GM06990 (cell line): Measurements from ENCODE around the gene DLST.

Experiments used
- DNase-seq: peaks from one replicate; pipeline ENCODE4 v3.0.0-alpha.2; 2011; ENCODE audit not compliant: insufficient read length; ENCODE audit errors: extremely low read depth
- H3K27me3 ChIP-seq: replicated peaks from 2 replicates; pipeline ENCODE4 v1.6.0; 2011; ENCODE audit warnings: low read length; ENCODE audit not compliant: control insufficient read depth, insufficient read depth
- H3K36me3 ChIP-seq: 2 replicates; pipeline ENCODE4 v1.5.1; 2011; ENCODE audit warnings: low read length; ENCODE audit not compliant: control insufficient read depth, insufficient read depth
- H3K4me3 ChIP-seq: replicated peaks from 2 replicates; pipeline ENCODE4 v1.5.1; 2011; ENCODE audit warnings: low read depth, mild to moderate bottlenecking, control low read depth, low read length
- TF ChIP-seq, protein P1 (sequence below): IDR thresholded peaks from 2 replicates; pipeline ENCODE4 v1.5.1; 2011; ENCODE audit warnings: low read length, control low read depth, mild to moderate bottlenecking, inconsistent platforms; ENCODE audit not compliant: insufficient read depth, poor library complexity, severe bottlenecking

DLST gene

DNA sequence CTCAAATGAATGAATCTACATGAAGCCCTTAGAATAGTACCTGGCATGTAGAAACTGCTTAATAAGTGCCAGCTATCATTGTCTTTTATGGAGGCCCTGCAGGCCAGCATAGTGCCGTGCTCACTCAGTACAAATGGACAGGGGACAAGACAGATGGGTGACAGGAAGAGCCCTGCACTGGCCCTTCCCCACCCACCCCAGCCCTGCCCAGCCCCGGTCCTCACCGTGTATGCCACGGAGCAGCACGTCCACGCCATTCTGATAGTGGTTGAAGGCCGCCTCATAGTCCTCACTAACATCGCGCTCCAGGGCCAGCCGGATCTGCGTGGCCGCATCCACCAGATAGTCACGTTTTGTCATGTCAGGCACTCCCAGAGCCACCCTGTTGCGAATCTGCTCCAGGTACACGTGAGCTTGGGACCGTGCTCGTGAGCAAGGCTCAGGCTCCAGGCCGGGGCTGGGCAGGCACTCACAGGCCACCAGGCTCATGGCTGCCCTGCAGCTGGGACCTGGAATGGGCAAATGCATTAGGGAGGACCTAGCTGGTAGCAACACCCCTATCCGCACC, 39.4 kb downstream of the DLST start:
- Histone ChIP-seq H3K4me3 (no peak overlapping the region), H3K27me3 (no peaks in the 10 kb centered on the region)
- TF ChIP-seq, protein P1, sequence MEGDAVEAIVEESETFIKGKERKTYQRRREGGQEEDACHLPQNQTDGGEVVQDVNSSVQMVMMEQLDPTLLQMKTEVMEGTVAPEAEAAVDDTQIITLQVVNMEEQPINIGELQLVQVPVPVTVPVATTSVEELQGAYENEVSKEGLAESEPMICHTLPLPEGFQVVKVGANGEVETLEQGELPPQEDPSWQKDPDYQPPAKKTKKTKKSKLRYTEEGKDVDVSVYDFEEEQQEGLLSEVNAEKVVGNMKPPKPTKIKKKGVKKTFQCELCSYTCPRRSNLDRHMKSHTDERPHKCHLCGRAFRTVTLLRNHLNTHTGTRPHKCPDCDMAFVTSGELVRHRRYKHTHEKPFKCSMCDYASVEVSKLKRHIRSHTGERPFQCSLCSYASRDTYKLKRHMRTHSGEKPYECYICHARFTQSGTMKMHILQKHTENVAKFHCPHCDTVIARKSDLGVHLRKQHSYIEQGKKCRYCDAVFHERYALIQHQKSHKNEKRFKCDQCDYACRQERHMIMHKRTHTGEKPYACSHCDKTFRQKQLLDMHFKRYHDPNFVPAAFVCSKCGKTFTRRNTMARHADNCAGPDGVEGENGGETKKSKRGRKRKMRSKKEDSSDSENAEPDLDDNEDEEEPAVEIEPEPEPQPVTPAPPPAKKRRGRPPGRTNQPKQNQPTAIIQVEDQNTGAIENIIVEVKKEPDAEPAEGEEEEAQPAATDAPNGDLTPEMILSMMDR, result no peak

DNA sequence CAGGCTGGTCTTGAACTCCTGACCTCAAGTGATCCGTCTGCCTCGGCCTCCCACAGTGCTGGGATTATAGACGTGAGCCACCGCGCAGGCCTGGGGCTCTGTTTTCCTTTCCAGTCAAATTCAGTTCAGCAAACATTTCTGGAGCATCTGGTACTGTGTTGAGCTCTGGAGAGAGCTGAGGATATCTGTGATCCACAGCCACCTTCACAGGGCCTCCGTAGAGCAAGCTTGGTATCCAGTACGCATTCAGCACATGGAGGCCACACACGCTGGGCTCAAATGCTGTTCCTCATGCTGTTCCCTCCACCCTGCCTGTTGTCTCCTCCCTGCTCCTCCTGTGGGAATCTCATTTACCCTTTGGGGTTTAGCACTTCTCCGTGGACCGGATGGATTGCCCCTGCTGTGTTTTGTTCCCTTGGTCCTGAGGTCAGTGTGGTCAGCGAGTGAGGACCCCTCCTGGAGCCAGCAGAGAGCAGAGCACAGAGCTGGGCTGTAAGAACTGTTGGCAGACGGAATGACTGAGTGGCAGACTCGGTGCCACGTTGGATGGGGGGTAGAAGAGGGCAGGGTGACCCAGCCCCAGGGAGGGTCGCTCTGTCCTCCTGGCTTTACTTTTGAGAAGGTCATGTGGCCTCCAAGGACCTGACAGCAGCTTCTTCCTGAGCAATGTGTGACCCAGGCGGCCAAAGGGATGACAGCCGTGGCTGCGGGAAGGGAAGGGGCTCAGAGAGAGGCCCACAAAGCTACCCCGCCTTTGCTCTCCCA, 40.5 kb downstream of the DLST start:
- Histone ChIP-seq H3K27me3 (no peaks in the 10 kb centered on the region), H3K36me3 (peaks cover 3% of the 10 kb centered on the region; the same call in 1 of the 2 replicates), H3K4me3 (peak overlapping the region; percentile 86)
- TF ChIP-seq, protein P1, result no peak
- no peak for DNase-seq

More for the DNA sequence above, 39.4 kb downstream of the DLST start:
- peaks cover 3% of the 10 kb centered on the region; the same call in 1 of the 2 replicates for H3K36me3 ChIP-seq
- DNase-seq, result no peak

DNA sequence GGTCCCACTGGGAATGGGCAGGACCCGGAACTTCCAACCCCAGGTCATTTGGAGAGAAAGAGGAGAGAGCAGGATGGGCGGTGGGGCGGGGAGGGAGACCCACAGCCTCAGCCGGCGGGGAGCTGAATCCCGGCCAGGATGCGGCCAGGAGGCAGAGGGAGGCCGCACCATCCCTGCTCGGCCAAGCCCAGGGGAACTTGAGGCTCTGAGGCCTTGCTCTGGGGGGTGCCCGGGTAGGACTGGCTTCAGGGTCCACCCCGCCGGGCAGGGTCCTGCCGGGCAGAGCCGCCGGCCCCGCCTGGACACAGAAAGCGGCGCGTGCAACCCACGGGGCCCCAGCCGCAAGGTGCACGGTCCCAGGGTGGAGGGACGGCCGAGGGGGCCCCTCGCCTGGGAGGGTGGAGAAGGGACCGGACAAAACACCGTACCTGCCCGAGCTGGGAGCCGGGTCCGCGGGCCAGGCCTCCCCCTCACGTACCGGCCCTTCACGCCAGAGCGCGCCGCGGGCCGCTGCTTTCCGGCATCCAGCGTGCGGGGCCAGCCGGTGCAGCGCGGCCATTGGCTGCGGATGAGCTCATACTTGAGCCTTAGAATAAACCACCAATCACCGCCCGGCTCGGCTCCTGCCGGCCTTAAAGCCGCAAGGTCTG, 41.2 kb downstream of the DLST start, which contains the start of gene RPS6KL1:
TSS of gene RPS6KL1 (minus strand) at position 509 of the 650 bp plus-strand sequence. CDS start 1,719 bp downstream, outside the sequence.
- Histone ChIP-seq H3K36me3 (no peaks in the 10 kb centered on the region; the same call in 1 of the 2 replicates), H3K27me3 (no peaks in the 10 kb centered on the region), H3K4me3 (peak within 1 kb of the TSS; percentile 86)
- TF ChIP-seq, protein P1, result no peak
- peak; percentile 85 for DNase-seq

DNA sequence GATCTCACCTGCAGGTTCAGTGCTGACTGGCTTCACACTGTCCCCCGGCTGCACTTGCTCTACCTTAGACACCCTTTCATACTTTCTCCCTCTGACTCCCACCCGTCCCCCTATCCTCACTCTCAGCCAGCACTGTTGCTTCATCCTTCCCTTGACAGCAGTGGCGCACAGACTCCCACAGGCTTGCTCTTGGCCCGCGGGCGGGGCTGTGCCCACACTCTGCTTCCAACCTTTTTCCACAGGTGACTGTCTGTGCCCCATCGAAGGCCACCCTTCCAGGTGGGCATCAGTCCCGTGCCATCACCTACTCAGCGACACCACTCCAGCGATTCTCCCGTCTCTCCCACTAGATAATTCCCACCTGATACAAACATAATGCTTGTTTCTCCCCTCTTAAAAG, 42.3 kb downstream of the DLST start:
- Histone ChIP-seq H3K4me3 (no peak overlapping the region), H3K27me3 (no peaks in the 10 kb centered on the region), H3K36me3 (no peaks in the 10 kb centered on the region; the same call in 1 of the 2 replicates)
- no peak for DNase-seq
- TF ChIP-seq, protein P1, result no peak

DNA sequence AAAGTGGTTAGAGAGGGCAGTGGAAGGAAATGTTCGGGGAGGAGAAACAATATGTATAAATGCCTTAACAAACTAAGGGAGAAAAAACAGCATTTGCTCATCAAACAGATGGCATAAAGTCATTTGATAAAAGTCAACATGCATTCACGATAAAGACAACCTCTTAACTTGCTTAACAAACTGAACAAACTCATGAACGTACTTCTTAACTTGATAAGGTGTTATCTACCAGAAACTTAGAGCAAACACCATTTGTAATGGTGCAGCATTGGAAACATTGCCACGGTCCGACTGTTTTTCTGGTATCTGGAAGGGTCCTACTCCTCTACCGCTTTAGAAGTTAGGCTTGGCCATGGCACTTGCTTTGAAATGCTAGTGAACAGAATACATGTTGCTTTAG, 45.5 kb downstream of the DLST start:
- TF ChIP-seq, protein P1, result no peak
- no peak overlapping the region for H3K4me3 ChIP-seq

More for the DNA sequence above, 45.5 kb downstream of the DLST start:
- no peaks in the 10 kb centered on the region for H3K36me3 ChIP-seq
- no peaks in the 10 kb centered on the region for H3K27me3 ChIP-seq
- DNase-seq, result no peak
